GM12891 (cell line): ENCODE measurements around the gene SETD5.

Experiments
- PAX5 ChIP-seq: IDR thresholded peaks from 2 replicates; pipeline ENCODE4 v1.6.1; 2011; ENCODE audit warnings: low read length, moderate library complexity, mild to moderate bottlenecking; ENCODE audit not compliant: insufficient read depth, severe bottlenecking
- POLR2A ChIP-seq: IDR thresholded peaks from 2 replicates; pipeline ENCODE4 v1.6.1; 2011; ENCODE audit warnings: low read depth, low read length, control low read depth
- POLR2AphosphoS5 ChIP-seq: IDR thresholded peaks from 2 replicates; pipeline ENCODE4 v1.6.1; 2011; ENCODE audit warnings: low read depth, low read length, control low read depth
- SPI1 ChIP-seq: IDR thresholded peaks from 2 replicates; pipeline ENCODE4 v1.6.1; 2011; ENCODE audit warnings: low read depth, low read length, control low read depth
- TAF1 ChIP-seq: IDR thresholded peaks from 2 replicates; pipeline ENCODE4 v1.6.1; 2011; ENCODE audit warnings: low read depth, low read length, control low read depth

DNA sequence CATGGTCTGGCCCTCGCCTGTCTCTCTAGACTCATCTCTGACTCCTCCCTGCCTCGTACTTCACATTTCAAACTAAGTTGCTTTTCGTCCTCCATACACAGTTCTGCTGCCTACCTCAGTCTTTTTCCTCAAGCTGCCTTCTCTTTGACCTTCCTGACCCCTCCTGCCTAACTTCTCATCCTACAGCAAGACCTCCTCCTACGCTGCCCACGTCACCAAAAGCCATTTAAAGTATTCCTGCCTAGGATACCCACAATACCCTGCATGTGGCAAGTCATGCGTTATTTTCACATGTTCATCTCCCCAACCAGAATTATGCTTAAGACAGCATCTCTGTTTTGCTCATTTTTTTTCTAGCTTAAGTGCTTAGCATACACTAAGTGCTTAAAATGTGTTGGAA is 99.5 kb downstream of the SETD5 start:
- no peak for TF ChIP-seq POLR2A
- TF ChIP-seq POLR2AphosphoS5, result no peak
- TF ChIP-seq TAF1, result no peak
- TF ChIP-seq SPI1, result no peak
- no peak for TF ChIP-seq PAX5
